ENCODE results near the gene EHMT1.

EHMT1 gene

GRCh38 chr9:137603879-137604278 lies 14.9 kb upstream of the EHMT1 start:
- H3F3A ChIP-seq (ENCODE audit: insufficient read depth, low read length) = no peaks in the 10 kb centered on the region
- H4K20me1 ChIP-seq (ENCODE audit: insufficient read depth, low read length) = no peaks in the 10 kb centered on the region
- H3K9me2 ChIP-seq (ENCODE audit: low read depth, low read length) = no peaks in the 10 kb centered on the region
- H3K9ac ChIP-seq (ENCODE audit: low read length) = no peak overlapping the region; the same call in 1 of the 2 replicates
- no peaks in the 10 kb centered on the region for H3K27me3 ChIP-seq (ENCODE audit: insufficient read depth, low read length)
- no peaks in the 10 kb centered on the region for H3K79me2 ChIP-seq (ENCODE audit: insufficient read depth, low read length)
- peaks cover 43% of the 10 kb centered on the region for H3K4me1 ChIP-seq (ENCODE audit: insufficient read depth, low read length, severe bottlenecking)
- H3K36me3 ChIP-seq (ENCODE audit: insufficient read depth, low read length) = no peaks in the 10 kb centered on the region
- H3K9me3 ChIP-seq (ENCODE audit: low read length) = no peaks in the 10 kb centered on the region
- no peak overlapping the region for H3K27ac ChIP-seq (ENCODE audit: low read depth, low read length, poor library complexity, severe bottlenecking)
- no peak overlapping the region for H2AFZ ChIP-seq (ENCODE audit: low read length)
- no peak overlapping the region for H3K4me3 ChIP-seq (ENCODE audit: low read depth, low read length, poor library complexity, severe bottlenecking)
- TF ChIP-seq CTCF (IDR thresholded peaks at IDR 0.05; ENCODE audit: low read length) (no peak), EZH2 (IDR thresholded peaks at IDR 0.05; ENCODE audit: borderline replicate concordance, low read length) (no peak)
- H3K4me2 ChIP-seq (ENCODE audit: low read length) = peak overlapping the region; percentile 55; the same call in 1 of the 2 replicates

GRCh38 chr9:137604345-137605086 lies 14.3 kb upstream of the EHMT1 start:
- no peak overlapping the region for H3K27ac ChIP-seq (ENCODE audit: low read depth, low read length, poor library complexity, severe bottlenecking)
- TF ChIP-seq CTCF (IDR thresholded peaks at IDR 0.05; ENCODE audit: low read length) (no peak), EZH2 (IDR thresholded peaks at IDR 0.05; ENCODE audit: borderline replicate concordance, low read length) (no peak)
- no peaks in the 10 kb centered on the region for H3K9me3 ChIP-seq (ENCODE audit: low read length)
- no peaks in the 10 kb centered on the region for H3K9me2 ChIP-seq (ENCODE audit: low read depth, low read length)
- H4K20me1 ChIP-seq (ENCODE audit: insufficient read depth, low read length) = no peaks in the 10 kb centered on the region
- H3K9ac ChIP-seq (ENCODE audit: low read length) = no peak overlapping the region; the same call in 1 of the 2 replicates
- H3K4me3 ChIP-seq (ENCODE audit: low read depth, low read length, poor library complexity, severe bottlenecking) = peak overlapping the region; percentile 50
- no peak overlapping the region for H2AFZ ChIP-seq (ENCODE audit: low read length)
- H3K4me2 ChIP-seq (ENCODE audit: low read length) = peak overlapping the region; percentile 55
- no peaks in the 10 kb centered on the region for H3K27me3 ChIP-seq (ENCODE audit: insufficient read depth, low read length)
- H3K79me2 ChIP-seq (ENCODE audit: insufficient read depth, low read length) = no peaks in the 10 kb centered on the region
- no peaks in the 10 kb centered on the region for H3F3A ChIP-seq (ENCODE audit: insufficient read depth, low read length)
- H3K36me3 ChIP-seq (ENCODE audit: insufficient read depth, low read length) = no peaks in the 10 kb centered on the region
- peaks cover 39% of the 10 kb centered on the region for H3K4me1 ChIP-seq (ENCODE audit: insufficient read depth, low read length, severe bottlenecking)

- H3K9me2 ChIP-seq (ENCODE audit: low read depth, low read length) = no peaks in the 10 kb centered on the region
- H3K27me3 ChIP-seq (ENCODE audit: insufficient read depth, low read length) = no peaks in the 10 kb centered on the region
- H3F3A ChIP-seq (ENCODE audit: insufficient read depth, low read length) = no peaks in the 10 kb centered on the region
- TF ChIP-seq EZH2 (IDR thresholded peaks at IDR 0.05; ENCODE audit: borderline replicate concordance, low read length) (no peak), CTCF (IDR thresholded peaks at IDR 0.05; ENCODE audit: low read length) (no peak)
- peak within 1 kb of the TSS; percentile 93 for H3K4me3 ChIP-seq (ENCODE audit: low read depth, low read length, poor library complexity, severe bottlenecking)
- peak within 1 kb of the TSS; percentile 90 for H3K9ac ChIP-seq (ENCODE audit: low read length)
- peaks cover 39% of the 10 kb centered on the region for H3K4me1 ChIP-seq (ENCODE audit: insufficient read depth, low read length, severe bottlenecking)
- no peaks in the 10 kb centered on the region for H3K79me2 ChIP-seq (ENCODE audit: insufficient read depth, low read length)
- H2AFZ ChIP-seq (ENCODE audit: low read length) = no peak within 1 kb of the TSS
- no peaks in the 10 kb centered on the region for H3K36me3 ChIP-seq (ENCODE audit: insufficient read depth, low read length)
- H3K9me3 ChIP-seq (ENCODE audit: low read length) = no peaks in the 10 kb centered on the region
- H3K4me2 ChIP-seq (ENCODE audit: low read length) = peak within 1 kb of the TSS; percentile 81
- H4K20me1 ChIP-seq (ENCODE audit: insufficient read depth, low read length) = no peaks in the 10 kb centered on the region
- H3K27ac ChIP-seq (ENCODE audit: low read depth, low read length, poor library complexity, severe bottlenecking) = no peak within 1 kb of the TSS
Measured at GRCh38 chr9:137605121-137606004, 13.4 kb upstream of the EHMT1 start, which contains the start of gene ARRDC1. Gene ARRDC1, plus strand, starts transcription at chr9:137605686. Its CDS starts 32 bp downstream, at chr9:137605718.

All from OCI-LY1 (cell line).